B cell (primary cell): ENCODE results near the gene AP1M1. TPM values are rescaled to one million over a fixed set of nuclear protein-coding genes. Genes with fewer than 3 reads are reported as not detected.
A peak's percentile ranks its signal among the peaks of the same experiment; 100 is the strongest.

Experiments used
- ATAC-seq: fragments of 200-7000 bp; cut with Tn5 transposase; one replicate; pipeline ENCODE4 v1.10.0; 2021; ENCODE audit warnings: low read depth, mild to moderate bottlenecking, moderate number of reproducible peaks, moderate library complexity
- CTCF ChIA-PET: fragments of 350-600 bp; sonication (Branson Sonifier 250); formaldehyde crosslinking; loops from one replicate; lab custom pipeline; 2021; ENCODE audit warnings: antibody characterized with exemption, inconsistent platforms; lab: Charles Lee
- POLR2A ChIA-PET: fragments of 350-600 bp; sonication (Branson Sonifier 250); formaldehyde crosslinking; loops from one replicate; lab custom pipeline; 2021; ENCODE audit warnings: antibody characterized with exemption; lab: Charles Lee
- DNase-seq: peaks from one replicate; pipeline ENCODE4 v3.0.0; 2013
- H2AFZ ChIP-seq: 2 replicates; pipeline ENCODE4 v1.6.1; 2012; ENCODE audit warnings: mild to moderate bottlenecking, low read depth, low read length; ENCODE audit not compliant: insufficient read depth, poor library complexity, severe bottlenecking
- H3K27ac ChIP-seq, 2 donors: 1 replicate in 1 of 2; 2 replicates in 1 of 2; pipeline ENCODE4 v1.5.1; 2012 to 2013; ENCODE audit warnings: low read length in 2 of 2, mild to moderate bottlenecking in 2 of 2, moderate library complexity in 1 of 2
- H3K27me3 ChIP-seq, 4 experiments: fragments of 200-600 bp in 1 of 4; sonication (generic) in 1 of 4; replicated peaks in 1 of 4; 1 replicate in 2 of 4; 2 replicates in 2 of 4; pipeline versions ENCODE4 v1.6.1 to v1.7.0; 2013 to 2016; ENCODE audit warnings: low read length in 3 of 4, mild to moderate bottlenecking in 2 of 4, mixed read lengths in 1 of 4, moderate library complexity in 1 of 4; ENCODE audit not compliant: insufficient read depth in 4 of 4, control insufficient read depth in 3 of 4; ENCODE audit errors: control extremely low read depth in 1 of 4
- H3K36me3 ChIP-seq, 2 experiments: replicated peaks in 1 of 2; 1 replicate in 1 of 2; 2 replicates in 1 of 2; pipeline versions ENCODE4 v1.6.1 to v1.7.1; 2013; ENCODE audit warnings: low read length in 1 of 2; ENCODE audit not compliant: insufficient read depth in 2 of 2, control insufficient read depth in 1 of 2; ENCODE audit errors: control extremely low read depth in 1 of 2, extremely low read depth in 1 of 2
- H3K4me1 ChIP-seq, 2 donors: fragments of 200-600 bp in 1 of 2; sonication (generic) in 1 of 2; 1 replicate in 1 of 2; 2 replicates in 1 of 2; pipeline versions ENCODE4 v1.5.1 to v1.6.1; 2013 to 2017; ENCODE audit warnings: low read length in 2 of 2; ENCODE audit not compliant: control insufficient read depth in 2 of 2, insufficient read depth in 2 of 2
- H3K4me2 ChIP-seq: replicated peaks from 2 replicates; pipeline ENCODE3; 2012; ENCODE audit warnings: mild to moderate bottlenecking, low read depth, low read length; ENCODE audit not compliant: poor library complexity, severe bottlenecking
- H3K4me3 ChIP-seq, 5 experiments: fragments of 200-600 bp in 1 of 5; sonication (generic) in 1 of 5; 1 replicate in 3 of 5; 2 replicates in 2 of 5; pipeline versions ENCODE4 v1.5.1 to v1.7.0; 2011 to 2016; ENCODE audit warnings: low read length in 4 of 5, mild to moderate bottlenecking in 4 of 5, low read depth in 2 of 5, control low read depth in 1 of 5, moderate library complexity in 1 of 5; ENCODE audit not compliant: insufficient read depth in 1 of 5; ENCODE audit errors: control extremely low read depth in 1 of 5, extremely low read depth in 1 of 5
- H3K79me2 ChIP-seq: fragments of 200-600 bp; sonication (generic); one replicate; pipeline ENCODE4 v1.6.0; 2016; ENCODE audit warnings: low read length; ENCODE audit not compliant: control insufficient read depth, insufficient read depth
- H3K9ac ChIP-seq: fragments of 200-600 bp; sonication (generic); 2 replicates; pipeline ENCODE4 v1.6.1; 2017; ENCODE audit warnings: mild to moderate bottlenecking, low read length, moderate library complexity
- H3K9me3 ChIP-seq, 3 donors: one replicate each; pipeline versions ENCODE4 v1.6.1 to v1.7.1; 2013; ENCODE audit warnings: low read length in 2 of 3; ENCODE audit not compliant: control insufficient read depth in 2 of 3, insufficient read depth in 1 of 3; ENCODE audit errors: control extremely low read depth in 1 of 3
- H4K20me1 ChIP-seq: 2 replicates; pipeline ENCODE4 v1.6.0; 2012; ENCODE audit warnings: mild to moderate bottlenecking, low read length; ENCODE audit not compliant: insufficient read depth, control insufficient read depth, poor library complexity, severe bottlenecking
- H3K27ac Mint-ChIP-seq: one replicate; pipeline ENCODE4 v1.8.0; 2021; ENCODE audit warnings: mixed read lengths
- H3K27me3 Mint-ChIP-seq: one replicate; pipeline ENCODE4 v1.8.0; 2021; ENCODE audit warnings: mixed read lengths
- H3K4me1 Mint-ChIP-seq: one replicate; pipeline ENCODE4 v1.8.0; 2021; ENCODE audit warnings: mixed read lengths
- H3K4me3 Mint-ChIP-seq: one replicate; pipeline ENCODE4 v1.8.0; 2021; ENCODE audit warnings: mixed read lengths
- H3K9me3 Mint-ChIP-seq: one replicate; pipeline ENCODE4 v1.8.0; 2022; ENCODE audit warnings: mixed read lengths; ENCODE audit not compliant: insufficient read depth
- CTCF ChIP-seq: fragments of 200-600 bp; IDR thresholded peaks from one replicate; pipeline ENCODE4 v1.8.0; 2022; ENCODE audit warnings: antibody characterized with exemption, mild to moderate bottlenecking
- EZH2 ChIP-seq: IDR thresholded peaks from 2 replicates; pipeline ENCODE4 v1.6.1; 2012; ENCODE audit warnings: borderline replicate concordance, low read depth, mild to moderate bottlenecking, moderate library complexity, low read length; ENCODE audit not compliant: insufficient read depth, poor library complexity, severe bottlenecking
- WGBS: methylation state at CpG from one replicate; pipeline ENCODE4 v1.1.5; 2013; ENCODE audit warnings: missing lambda C conversion rate; ENCODE audit not compliant: insufficient coverage; 5-methylcytosine and 5-hydroxymethylcytosine counted together
- intact Hi-C: fragments of 100-400 bp; cut with micrococcal nuclease; formaldehyde crosslinking; loops from one replicate; pipeline ENCODE4 v1.10.0; 2022
- polyA plus RNA-seq: library from polyadenylated mRNA; depleted of rRNA; stranded (reverse); fragments of >200 nt; gene quantifications from 2 replicates; pipeline ENCODE4 v1.2.3, GENCODE V29; 2012
- total RNA-seq, 2 donors: library from RNA; stranded (reverse); fragments of 120-200 nt in 1 of 2; gene quantifications; 1 replicate in 1 of 2; 2 replicates in 1 of 2; pipeline versions ENCODE4 v1.2.3 to v1.2.4, GENCODE V29; 2013 to 2022

AP1M1 gene
- total and polyA plus RNA-seq, 2 donors (not counting 1 experiment from before 2014, with no cell fraction given): 77.8 to 102 TPM

- Histone ChIP-seq H4K20me1 (peaks cover 73% of the 10 kb centered on the region), H3K79me2 (peaks cover 34% of the 10 kb centered on the region), H3K27ac (peak overlapping the region in 1 of 2 donors; percentile 49), H3K4me1 (peaks cover 41 to 63% of the 10 kb centered on the region in 2 donors), H3K9me3 (peaks cover 0 to 6% (median 0%) of the 10 kb centered on the region in 3 donors), H3K4me3 (no peak overlapping the region), H3K4me2 (no peak overlapping the region), H2AFZ (no peak overlapping the region), H3K27me3 (no peaks in the 10 kb centered on the region), H3K9ac (no peak overlapping the region), H3K36me3 (peaks cover 0 to 88% of the 10 kb centered on the region in 2 experiments)
- DNase-seq: no peak
- no peaks in the 10 kb centered on the region for H3K27me3 Mint-ChIP-seq
- no peak for ATAC-seq
- no peak overlapping the region for H3K4me3 Mint-ChIP-seq
- H3K27ac Mint-ChIP-seq: peak overlapping the region; percentile 15
- ChIA-PET POLR2A (interaction anchor here (2.2 to 2.6 kb wide), 2 partner anchors 10 to 13 kb away, joined by 6 to 7 read pairs; partner anchors contain the start of gene HSH2D), CTCF (interaction anchor here (0.6 kb wide), 1 partner anchor 10 kb away, joined by 3 read pairs; no protein-coding TSS in a partner anchor)
- TF ChIP-seq CTCF (no peak), EZH2 (no peak)
- no peaks in the 10 kb centered on the region for H3K9me3 Mint-ChIP-seq
- H3K4me1 Mint-ChIP-seq: peaks cover 50% of the 10 kb centered on the region
- intact Hi-C loops: no loop called here
- 91% methylated on average over 10 of the region's 11 CpGs for WGBS
Observed at GRCh38 chr19:16153582-16154336, 44.0 kb upstream of the AP1M1 start.

DNA sequence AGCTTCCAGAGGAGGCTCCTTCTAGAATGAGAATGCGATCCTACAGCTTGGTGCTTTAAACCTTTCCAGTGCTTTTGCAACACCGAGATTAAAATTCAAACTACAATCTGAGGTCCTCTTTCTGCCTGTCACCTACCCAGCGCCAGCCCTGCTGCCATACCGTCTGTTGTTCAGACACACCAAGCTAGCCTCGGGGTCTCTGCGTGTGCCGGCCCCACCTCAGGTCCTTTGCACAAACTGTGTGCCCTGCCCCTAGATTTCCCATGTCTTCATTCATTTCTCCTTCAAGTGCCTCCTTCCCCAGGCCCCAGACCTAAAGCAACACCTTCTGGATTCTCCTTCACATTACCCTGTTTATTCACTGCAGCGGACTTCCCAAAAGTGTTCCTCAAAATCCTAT, 43.2 kb upstream of the AP1M1 start:
- peak overlapping the region; percentile 80 for H3K27ac Mint-ChIP-seq
- Histone ChIP-seq H3K27me3 (no peaks in the 10 kb centered on the region), H3K36me3 (peaks cover 0 to 80% of the 10 kb centered on the region in 2 experiments), H3K79me2 (peaks cover 27% of the 10 kb centered on the region), H3K27ac (peak overlapping the region in 1 of 2 donors; percentile 42), H2AFZ (no peak overlapping the region), H3K4me3 (no peak overlapping the region), H4K20me1 (peaks cover 73% of the 10 kb centered on the region), H3K9ac (no peak overlapping the region), H3K4me1 (peaks cover 33 to 55% of the 10 kb centered on the region in 2 donors), H3K9me3 (peaks cover 0 to 6% (median 0%) of the 10 kb centered on the region in 3 donors), H3K4me2 (peak overlapping the region; percentile 27)
- WGBS: over 99% methylated on average over 8 of the region's 8 CpGs
- ChIA-PET POLR2A (interaction anchor here (1.4 to 2.6 kb wide), 3 partner anchors 9 to 13 kb away, joined by 6 to 7 read pairs (median 6); partner anchors contain the start of gene HSH2D), CTCF (interaction anchor here (1.0 kb wide), 1 partner anchor 88 kb away, joined by 3 read pairs; no protein-coding TSS in a partner anchor)
- H3K9me3 Mint-ChIP-seq: no peaks in the 10 kb centered on the region
- H3K4me3 Mint-ChIP-seq: peak overlapping the region; percentile 7
- DNase-seq (no peak), ATAC-seq (no peak)
- no peaks in the 10 kb centered on the region for H3K27me3 Mint-ChIP-seq
- intact Hi-C loops: no loop called here
- TF ChIP-seq EZH2: no peak
- peaks cover 42% of the 10 kb centered on the region for H3K4me1 Mint-ChIP-seq
